IPS-NIHi7 (cell line): ENCODE results near the gene KDELR1.

Experiments
- DNase-seq: peaks from one replicate; pipeline ENCODE4 v3.0.0; 2012; ENCODE audit warnings: mixed read lengths; ENCODE audit errors: extremely low spot score

The KDELR1 gene

GRCh38 chr19:48371367-48371766 lies 20.0 kb downstream of the KDELR1 start:
- DNase-seq: no peak

DNA sequence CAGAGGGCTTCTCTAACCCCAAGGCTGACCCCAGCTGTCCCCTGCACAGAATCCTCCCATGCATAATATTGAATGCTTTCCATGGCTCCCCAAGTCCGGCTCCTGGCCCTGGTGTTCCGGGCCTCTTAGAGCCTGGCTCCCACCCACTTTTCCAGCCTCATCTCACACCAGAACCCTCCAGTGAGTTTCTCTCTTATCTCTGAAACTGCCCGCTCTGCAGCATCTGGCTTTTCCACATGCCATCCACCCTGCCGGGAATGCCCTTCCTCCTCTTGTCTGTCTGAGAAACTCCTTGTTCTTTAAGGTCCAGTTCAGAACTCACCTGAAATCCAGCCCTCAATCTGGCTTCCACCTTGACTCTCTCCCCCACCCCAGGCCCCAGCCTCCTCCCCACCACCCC lies 20.4 kb downstream of the KDELR1 start:
- DNase-seq: no peak

GRCh38 chr19:48368936-48369335 lies 22.4 kb downstream of the KDELR1 start:
- DNase-seq: no peak

- DNase-seq: no peak
Measured at GRCh38 chr19:48367855-48368254, 23.5 kb downstream of the KDELR1 start.

DNA sequence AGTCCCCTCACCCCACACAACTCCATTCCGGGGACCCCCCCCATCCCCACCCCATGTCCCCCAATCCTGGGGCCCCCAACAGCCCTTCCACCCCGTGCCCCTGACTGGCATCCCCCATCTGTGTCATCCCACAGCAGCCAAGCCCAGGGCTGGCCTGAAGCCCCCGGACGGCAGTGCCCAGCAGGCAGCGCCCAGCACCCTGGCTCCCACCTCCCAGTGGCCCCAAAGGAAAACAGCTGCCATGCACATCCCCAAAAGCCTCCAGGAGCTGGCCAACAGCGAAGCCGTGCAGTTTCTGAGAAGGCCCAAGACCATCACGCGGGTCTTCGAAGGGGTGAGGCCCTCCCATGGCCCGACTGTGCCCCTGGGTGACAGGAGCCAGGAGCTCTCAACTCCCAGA lies 25.7 kb downstream of the KDELR1 start:
- no peak for DNase-seq

DNA sequence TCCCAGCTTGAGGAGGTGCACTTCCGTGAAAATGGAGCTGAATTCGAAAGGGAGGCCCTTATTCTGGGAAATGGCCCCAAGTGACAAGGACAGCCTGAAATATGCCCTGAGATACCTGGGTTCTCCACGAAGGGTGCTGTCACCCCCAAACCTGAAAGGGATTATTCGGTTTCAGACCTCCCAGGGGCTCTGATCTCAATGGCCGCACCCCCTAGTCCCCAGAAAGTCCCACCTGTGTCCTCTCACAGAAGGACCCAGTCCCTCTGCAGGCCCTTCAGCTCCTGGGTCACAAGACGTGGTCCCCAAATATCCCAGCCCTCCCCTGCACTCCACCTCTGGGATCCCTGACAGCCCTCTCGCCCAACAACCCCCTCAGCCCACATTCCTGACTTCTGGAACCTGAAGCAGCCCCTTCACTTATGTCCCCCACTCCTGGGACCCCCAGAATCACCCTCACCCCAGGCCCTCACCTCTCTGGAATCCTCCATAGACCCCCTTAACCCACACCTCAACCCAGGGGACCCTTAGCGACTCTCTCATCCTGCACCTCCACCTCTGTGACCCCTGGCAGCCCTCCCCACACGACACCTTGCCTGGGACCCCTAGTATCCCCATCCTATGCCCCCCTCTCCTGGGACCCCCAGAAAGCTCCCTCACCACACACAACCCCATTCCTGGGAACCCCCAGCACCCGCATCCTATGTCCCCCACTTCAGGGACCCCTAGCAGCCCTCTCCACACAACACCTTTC lies 26.6 kb downstream of the KDELR1 start:
- no peak for DNase-seq

- DNase-seq: peak; percentile 96
Measured at GRCh38 chr19:48363810-48364597, 27.3 kb downstream of the KDELR1 start, which contains the start of the genes SYNGR4 and TMEM143. TSS of gene SYNGR4 (plus strand) at chr19:48364367. CDS start at chr19:48365843, 1,476 bp downstream. TSS of gene TMEM143 (minus strand) at chr19:48363940. CDS start at chr19:48363920, 20 bp downstream.

DNA sequence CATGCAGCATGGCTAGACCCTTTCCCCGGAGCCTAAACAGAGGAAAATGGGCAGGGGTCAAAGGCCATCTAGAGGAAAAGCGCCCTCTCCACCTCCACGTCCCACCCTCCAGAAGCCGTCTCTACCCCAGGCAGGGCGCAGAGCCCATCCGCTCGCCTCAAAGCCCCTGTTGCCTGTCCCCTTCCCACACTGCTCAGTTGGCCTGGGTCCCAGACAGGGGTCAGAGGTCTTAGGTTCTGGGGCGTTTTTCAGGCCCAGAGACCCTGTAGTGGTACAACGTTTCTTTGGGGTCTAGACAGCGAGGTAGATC lies 27.9 kb downstream of the KDELR1 start:
- peak; percentile 24 for DNase-seq

DNA sequence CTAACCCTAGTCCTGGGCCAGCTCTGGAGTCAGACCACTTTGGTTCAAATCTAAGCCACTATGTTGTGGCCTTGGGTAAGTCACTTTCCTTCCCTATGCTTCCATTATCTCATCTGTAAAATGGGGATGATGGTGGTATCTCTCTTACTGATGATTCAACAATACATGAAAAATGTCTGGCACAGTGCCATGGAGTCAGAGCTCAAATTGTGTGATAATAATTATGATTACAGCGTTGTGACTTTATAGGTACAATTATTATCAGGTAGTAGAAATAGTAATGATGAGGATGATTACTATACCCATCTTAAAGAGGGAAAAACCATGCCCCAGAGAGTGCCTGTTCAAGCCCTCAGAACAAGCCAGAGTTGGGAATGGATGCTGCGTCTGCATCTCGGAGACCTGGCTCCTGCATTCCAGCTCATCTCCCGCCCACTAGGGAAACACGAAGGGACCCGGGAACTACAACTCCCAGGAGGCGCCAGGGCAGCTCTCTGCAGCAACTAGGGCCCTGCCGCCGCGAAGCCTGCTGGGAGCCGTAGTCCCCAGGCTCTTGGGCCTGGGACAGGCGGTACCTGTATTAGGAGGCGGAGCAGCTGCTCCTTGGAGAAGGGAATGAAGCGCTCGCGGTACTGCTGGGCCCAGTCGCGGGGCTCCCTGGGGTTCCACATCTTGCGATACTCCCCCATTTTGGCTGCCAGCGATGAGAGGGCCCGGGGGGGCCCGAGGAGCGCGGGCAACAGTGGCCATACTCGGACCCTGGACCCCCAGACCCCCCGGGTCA lies 28.4 kb downstream of the KDELR1 start:
- peak; percentile 95 for DNase-seq

- DNase-seq: no peak
Measured at GRCh38 chr19:48361912-48362311, 29.4 kb downstream of the KDELR1 start.

- DNase-seq: no peak
Measured at GRCh38 chr19:48359123-48359522, 32.2 kb downstream of the KDELR1 start.

DNA sequence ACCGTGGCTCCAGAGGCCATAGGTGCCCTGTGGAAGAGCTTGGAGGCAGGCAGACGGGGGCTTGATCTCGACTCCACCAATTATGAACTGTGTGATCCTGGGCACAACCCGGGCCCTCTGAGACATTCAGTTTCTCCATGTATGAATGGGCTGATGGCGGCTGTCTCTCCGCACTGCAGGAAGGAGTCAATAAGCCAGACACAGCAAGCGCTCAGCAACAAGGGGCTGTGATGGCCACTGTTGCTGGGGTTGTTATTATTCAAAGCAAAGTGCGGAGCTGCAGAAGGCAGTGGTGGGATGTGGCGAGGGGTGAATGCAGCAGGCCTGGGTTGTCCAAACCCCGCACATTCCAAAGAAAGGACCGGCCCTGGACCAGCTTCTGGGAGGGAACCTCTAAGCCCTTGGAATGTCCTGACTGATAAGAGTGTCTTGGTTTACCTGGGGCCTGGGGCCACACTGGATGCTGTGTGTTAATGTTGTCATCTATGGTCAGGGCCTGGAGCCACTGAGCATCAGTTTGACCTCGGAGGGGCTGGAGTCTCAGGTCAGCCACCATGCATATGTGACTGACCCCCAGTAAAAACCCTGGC lies 35.9 kb downstream of the KDELR1 start:
- no peak for DNase-seq

- no peak for DNase-seq
Measured at GRCh38 chr19:48354332-48354992, 36.9 kb downstream of the KDELR1 start.

DNA sequence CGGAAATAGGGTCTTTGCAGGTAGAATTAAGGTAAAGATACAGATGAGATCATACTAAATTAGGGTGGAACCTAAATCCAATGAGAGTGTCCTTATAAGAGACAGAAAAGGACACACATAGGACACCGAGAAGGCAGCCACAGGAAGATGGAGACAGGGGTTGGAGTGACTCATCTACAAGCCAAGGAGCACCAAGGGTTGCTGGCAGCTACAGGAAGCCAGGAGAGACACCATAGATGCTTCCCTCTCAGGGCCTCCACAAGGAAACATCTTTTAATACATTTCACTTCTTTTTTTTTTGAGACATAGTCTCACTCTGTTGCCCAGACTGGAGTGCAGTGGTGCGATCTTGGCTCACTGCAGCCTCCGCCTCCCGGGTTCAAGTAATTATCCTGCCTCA lies 37.7 kb downstream of the KDELR1 start:
- no peak for DNase-seq

DNA sequence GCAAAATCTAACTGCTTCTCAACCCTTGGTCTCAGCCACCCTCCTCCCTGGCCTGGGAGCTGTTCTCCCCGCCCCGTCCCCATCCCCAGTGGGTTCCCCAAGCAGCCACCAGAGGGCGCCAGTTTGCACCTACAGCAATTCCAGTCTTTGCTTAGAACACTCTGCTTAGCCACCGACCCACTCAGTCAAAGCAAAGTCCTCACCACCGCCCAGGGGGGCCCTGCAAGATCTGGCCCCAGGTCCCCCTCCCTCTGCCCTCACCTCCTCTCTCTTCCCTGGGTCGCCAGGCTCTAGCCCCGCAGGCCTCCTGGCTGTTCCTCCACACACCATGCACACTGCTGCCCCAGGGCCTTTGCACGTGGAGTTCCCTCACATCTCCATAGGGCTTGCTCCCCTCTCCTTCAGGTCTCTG lies 40.0 kb downstream of the KDELR1 start:
- DNase-seq: peak; percentile 88

DNA sequence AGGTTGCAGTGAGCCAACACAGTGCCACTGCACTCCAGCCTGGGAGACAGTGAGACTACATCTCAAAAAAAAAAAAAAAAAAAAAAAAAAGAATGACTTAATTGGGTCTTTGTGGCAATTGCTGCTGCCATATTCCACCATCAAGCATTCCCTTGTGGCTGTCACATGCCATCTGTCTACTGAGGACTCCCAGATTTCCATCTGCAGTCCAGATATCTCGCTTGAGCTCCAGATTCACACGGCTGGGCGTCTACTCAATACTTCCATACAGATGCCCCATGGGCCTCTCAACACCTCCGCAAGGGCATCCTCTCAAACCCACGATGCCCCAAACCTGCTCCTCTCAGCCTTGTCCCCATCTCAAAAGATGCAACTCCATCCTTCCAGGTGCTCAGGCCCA lies 40.5 kb downstream of the KDELR1 start:
- no peak for DNase-seq

DNA sequence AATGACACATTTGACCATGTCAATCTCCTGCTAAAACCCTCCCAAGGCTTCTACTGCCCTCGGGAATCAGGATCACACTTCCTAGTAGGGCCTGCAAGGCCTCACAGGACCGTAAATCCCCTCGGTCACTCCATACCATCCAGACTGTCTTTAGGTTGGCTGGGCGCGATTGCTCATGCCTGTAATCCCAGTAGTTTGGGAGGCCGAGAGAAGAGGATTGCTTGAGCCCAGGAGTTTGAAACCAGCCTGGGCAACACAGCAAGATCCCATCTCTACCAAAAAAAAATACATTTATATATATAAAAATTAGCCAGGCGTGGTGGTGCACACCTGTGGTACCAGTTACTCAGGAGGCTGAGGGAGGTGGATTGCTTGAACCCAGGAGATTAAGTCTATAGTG lies 42.6 kb downstream of the KDELR1 start:
- no peak for DNase-seq

DNA sequence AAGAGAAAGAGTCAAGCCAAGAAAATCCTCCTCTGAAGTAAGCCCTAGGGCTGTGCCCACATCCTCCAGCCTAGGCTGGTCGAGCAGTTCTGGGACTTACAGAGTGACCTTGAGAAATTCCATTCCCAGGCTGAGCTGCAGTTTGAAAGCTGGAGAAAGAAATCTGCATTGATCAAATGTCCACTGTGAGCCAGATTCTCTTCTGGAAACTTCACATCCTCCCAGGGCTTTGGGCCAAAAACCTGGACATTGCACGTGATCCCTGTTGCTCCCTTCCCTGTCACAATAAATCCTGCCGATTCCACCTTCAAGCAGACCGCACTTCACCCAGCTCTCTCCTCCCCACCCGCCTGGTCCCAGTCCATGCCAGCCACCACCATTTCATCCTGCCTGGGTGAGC lies 43.3 kb downstream of the KDELR1 start:
- no peak for DNase-seq

DNA sequence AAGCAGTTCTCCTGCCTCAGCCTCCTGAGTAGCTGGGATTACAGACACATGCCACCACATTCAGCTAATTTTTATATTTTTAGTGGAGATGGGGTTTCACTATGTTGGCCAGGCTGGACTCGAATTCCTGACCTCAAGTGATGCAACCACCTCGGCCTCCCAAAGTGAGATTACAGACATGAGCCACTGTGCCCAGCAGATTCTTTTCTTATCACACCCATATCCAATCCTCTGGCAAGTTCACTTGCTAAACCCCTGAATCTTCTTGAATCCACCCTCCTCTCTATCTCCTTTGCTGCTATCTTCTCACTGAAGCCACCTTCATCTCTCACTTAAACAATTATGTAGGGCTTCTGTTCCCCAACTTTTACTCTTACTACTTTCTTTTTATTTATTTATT lies 45.2 kb downstream of the KDELR1 start:
- no peak for DNase-seq

- DNase-seq: peak; percentile 51
Measured at GRCh38 chr19:48344892-48345291, 46.5 kb downstream of the KDELR1 start.

DNA sequence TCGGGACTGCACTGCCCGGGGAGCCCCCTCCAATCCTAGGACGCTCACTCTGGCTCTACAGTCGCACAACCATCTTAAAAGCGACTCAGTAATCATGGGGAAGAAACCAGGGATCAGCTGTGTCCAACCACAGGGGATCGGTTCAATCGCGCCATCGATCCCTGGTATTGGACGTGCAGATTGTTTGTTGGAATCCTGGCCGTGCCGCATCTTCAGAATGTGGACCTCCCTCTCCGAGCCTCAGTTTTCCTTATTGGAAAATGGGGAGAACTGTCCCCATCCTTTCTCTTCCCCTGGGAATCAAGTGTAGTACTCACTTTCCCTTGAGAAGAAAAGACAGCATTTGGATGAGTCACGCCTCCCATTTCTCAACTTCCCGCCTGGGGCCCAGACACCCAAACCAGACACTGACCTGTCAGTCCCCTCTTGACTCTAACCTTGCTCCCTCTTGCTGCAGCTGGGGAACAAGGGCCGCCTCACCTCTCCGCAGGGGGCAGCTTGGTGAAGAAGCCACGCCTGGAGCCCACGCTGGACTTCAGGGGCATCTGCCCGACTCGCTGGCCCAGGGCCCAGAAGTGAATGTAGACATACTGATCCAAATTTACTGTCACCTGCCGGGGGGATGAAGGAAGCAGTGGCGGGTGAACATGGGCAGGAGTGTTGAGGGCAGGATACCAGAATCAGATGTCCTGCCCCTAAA lies 48.4 kb downstream of the KDELR1 start:
- DNase-seq: no peak
